ENCODE measurements around the gene RCL1.

DNA sequence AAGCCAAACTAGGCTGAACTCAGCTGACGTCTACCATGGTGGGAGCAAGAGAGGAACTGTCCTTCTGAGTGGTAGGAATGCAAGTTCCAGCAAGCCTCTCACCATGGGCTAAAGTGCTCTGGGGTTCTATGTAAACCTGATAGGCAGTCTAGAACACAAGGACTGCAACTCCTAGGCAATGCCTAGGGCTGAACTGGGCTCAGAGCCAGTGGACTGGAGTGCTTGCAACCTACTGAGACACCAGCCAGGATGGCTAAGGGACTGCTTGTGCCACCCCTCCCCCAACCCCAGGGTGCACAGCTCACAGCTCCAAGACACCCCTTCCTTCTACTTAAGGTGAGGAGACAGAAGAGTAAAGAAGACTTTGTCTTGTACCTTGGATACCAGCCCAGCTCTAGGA is 12.1 kb upstream of the RCL1 start:
- TF ChIP-seq CTCF (IDR thresholded peaks at IDR 0.05), result no peak
- TF ChIP-seq POLR2A (IDR thresholded peaks at IDR 0.05; ENCODE audit: low read depth), result no peak
